ENCODE measurements around the gene TEX2.

The TEX2 gene

DNA sequence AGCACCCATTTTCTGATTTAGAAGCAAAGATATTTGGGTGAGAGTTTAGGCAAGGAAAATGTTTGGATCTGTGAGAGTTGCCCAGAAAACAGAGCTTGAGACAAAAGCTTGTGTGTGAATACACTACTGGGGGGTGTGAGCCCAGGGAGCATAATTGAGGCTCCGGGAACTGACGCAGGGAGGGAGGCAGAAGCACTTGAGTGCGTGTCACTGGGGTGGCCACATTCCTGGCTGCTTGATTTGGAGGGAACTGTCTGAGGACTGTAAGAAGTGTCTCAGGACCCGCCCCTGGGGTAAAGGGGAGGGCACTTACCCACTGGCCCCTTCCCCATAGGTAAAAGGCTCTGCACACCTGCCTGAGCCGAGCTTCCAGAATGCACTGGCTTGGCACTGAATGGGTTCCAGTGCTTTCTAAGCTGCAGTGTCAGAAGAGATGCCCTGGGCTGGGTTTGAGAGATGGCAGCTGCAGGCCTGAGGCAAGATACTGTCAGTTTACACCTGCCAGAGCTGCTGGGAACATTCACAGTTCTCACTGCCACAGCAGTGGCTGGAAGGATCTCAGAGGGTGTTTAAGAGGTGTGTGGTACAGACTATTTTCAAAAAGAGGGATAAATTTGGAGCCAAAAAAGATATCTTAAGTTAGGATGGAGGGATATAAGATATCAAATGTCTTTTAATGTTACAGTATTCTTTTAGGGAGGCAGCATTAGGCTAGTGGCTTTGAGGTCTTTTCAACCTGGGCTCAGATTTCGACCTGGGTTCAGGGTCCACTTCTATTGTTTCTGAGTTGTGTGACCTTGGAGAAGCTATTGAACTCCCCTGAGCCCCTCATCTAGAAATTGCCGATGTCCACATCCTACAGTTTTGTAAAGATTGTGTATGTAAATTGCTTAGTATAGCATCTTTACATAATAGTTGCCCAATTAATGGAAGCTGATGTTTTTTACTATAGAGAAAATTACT lies 6.9 kb upstream of the TEX2 start:
- ATAC-seq (no peak), DNase-seq (no peak)

DNA sequence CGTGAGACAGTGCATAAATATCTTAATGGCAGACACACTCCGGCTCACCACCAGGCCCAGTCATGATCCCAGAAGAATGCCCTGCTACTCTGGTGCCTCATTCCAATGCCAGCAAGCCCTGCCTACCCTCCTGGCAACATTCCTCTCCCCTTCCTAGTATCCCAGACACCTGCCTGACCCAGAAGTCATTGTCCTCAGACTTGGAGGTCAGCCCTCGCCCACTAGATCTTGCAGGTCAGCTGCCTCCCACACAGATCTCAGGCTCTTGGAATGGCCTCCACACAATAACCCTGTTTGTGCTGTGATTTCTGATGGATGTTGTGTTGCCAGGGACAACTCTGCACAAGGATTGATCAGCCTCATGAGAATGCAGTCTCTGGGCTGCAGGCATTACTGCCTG lies 1.8 kb upstream of the TEX2 start:
- ATAC-seq (no peak), DNase-seq (no peak)

DNA sequence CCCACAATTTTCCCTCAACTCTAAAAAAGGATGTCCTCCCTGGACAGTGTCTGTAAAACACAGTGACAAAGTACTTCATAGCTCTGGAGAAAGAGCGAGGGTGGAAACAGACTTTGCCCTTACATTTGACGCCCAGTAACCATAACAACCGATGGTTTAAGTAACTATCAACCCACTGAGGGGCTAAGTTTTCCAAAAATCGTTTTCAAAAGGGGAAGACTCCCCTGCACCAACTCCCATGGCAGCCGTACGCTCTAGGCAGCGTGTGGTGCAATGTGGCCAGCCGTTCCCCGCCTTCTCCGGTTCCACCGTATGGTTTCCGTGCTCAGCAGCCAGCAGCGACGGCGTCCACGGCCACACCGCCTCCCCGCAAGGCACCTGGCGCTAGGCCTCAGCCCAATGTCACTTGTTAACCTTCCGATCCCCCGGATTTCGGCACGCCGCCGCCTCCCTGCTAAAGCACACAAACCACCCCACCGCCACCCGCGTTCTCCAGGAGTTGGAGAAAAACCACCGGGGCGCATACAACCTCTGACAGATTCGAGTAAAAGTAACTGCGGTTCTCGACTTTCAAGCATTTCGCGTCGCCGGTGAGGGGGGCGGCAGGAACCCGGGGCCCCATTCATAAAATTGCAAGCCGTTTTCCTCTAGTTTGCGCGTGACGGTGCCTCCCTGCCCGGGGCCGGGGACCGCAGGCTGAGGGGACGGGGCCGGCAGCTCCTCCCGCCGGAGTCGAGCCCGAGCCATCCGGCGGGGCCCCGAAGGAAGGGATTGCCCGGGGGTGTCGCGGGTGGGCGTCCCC lies 661 bp downstream of the TEX2 start:
- DNase-seq, result peak; percentile 64

DNA sequence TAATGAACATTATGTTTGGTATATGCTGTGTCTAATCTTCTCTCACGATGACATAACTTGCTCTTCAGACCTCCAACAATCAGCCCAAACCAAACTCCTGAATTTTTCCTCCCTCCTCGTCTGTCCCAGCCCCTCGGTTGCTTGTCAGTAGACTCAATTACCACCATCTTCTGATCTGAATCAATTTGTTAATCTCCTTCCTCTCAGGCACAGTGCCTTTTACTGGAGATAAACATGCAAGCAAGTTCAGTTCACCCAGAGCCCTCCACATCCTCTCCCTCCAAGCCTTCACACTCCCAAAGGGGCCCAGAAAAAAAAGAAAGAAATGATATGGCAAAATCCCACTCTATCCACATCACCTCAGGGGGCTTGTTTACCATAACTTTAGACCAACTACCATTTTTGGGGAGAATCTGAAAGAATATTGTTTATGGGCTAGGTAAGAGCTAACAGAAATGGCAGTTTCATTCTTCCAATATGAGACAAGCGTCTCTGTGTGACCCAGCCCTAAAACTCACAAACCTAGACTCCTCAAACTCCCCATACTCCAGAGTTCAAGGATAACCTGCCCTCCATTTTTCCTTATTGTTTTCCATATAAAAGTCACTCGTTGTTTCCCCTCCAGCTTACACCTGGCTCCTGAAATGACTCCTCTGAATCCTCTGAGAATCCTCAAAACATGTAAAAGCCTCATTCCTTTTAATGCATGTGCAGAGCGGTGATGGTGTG lies 1.5 kb downstream of the TEX2 start:
- no peak for DNase-seq
- no peak for ATAC-seq

More for the DNA sequence above, 661 bp downstream of the TEX2 start:
- ATAC-seq, result peak; percentile 21

DNA sequence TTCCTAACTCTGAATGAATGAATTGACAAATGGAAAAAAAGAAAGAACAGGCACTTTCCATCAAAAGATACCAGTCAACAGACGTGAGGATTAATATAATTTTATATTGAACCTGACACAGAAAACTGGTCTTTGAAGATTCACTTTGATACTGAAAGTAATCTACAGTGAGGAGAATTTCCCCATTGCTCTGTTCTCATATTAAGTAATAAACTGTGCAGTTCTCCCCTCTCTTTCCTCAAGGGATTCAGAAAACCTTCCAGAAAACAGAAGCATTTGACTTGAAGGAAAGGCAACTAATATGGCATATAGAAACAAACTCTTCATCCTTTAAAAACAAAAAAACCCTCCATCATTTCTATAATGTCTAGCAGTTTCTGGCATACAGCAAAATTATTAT lies 2.2 kb downstream of the TEX2 start:
- no peak for DNase-seq

DNA sequence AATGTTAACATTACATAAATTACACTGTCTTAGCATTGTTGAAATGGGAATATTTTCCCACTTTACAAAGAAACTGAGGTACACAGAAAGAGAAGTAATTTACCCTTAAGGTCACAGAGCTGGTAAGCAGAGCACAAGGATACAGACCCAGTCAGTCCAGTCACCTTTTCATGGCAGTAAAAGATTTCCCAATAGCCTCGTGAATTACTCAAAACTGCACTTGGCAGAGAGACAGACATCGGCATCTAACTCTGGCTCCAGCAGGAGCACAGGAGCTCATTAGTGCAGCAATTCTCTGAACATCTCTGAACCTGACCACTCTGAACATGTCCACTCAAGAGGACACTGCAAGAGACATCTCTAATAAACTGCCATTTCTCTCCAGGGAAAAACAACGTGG lies 3.1 kb downstream of the TEX2 start:
- ATAC-seq (no peak), DNase-seq (no peak)

More for the DNA sequence above, 2.2 kb downstream of the TEX2 start:
- no peak for ATAC-seq

DNA sequence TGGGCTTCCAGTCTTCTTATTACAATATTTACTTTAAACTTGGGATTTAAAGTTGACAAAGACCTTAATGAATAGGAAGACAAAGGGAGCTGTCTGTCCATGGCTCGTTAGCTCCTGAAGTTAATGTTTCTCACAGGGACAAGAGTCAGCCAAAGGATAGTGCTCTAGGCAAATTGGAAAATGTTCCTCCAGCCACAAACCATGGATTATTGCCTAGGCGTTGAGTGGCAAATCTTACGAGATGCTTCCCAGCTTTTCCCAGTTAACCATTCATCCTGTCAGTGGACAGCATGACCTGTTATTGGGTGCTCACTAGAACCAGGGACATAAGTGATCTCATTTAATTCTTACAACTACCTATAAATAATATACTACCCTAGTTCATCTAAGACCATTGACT lies 3.6 kb downstream of the TEX2 start:
- ATAC-seq (no peak), DNase-seq (no peak)

DNA sequence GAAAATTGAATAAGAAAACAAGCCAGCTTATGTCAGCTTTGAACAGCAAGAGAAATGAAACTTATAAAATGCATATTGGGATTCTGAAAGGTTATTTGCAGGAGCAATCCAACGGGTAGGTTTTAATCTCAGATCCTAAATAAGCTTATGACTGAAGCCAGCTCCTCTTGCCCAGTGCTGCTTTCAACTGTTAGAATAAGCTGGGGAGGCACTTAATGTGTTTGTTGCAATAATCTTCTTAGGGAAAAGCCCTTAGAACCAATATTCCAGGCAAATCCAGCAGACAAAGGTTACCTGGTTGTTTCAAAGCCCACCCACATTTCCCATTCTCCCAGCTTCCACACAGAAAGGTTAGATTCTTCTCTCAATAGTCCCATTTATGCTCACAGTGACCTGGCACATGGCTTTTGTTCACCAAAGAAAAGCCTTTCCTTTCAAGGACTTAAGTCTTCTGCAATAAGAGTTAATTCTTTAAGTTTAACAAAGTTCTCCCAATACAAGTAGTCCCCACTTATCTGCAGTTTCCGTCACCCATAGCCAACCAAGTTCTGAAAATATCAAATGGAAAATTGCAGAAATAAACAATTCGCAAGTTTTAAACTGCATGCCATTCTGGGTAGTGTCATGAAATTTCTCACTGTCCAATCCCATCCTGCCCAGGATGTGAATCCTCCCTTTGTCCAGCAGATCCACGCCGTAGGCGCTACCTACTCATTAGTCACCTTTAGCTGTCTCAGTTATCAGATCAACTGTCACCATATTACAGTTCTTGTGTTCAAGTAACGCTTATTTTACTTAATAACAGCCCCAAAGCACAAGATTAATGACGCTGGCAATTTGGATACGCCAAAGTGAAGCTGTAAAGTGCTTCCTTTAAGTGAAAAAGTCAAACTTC lies 5.9 kb downstream of the TEX2 start:
- no peak for ATAC-seq
- DNase-seq, result no peak

DNA sequence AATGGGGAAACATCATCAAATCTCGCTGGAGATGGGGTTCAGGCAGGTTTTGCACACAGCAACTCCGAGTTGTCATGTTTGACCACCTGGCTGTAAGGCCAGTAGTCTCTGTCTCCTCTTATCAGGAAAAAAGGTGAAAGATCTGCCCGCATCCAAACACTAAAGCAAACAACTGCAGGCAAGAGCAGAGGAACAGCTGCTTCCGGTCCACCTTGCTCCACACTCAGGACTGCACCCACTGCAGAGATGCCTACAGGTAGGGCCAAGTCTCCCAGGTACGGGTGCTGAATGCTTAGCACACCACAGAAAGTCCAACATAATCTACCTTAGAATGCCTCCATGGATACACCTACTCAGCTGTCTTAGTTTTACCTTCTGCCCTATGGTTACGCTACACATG lies 7.3 kb downstream of the TEX2 start:
- DNase-seq (no peak), ATAC-seq (no peak)

DNA sequence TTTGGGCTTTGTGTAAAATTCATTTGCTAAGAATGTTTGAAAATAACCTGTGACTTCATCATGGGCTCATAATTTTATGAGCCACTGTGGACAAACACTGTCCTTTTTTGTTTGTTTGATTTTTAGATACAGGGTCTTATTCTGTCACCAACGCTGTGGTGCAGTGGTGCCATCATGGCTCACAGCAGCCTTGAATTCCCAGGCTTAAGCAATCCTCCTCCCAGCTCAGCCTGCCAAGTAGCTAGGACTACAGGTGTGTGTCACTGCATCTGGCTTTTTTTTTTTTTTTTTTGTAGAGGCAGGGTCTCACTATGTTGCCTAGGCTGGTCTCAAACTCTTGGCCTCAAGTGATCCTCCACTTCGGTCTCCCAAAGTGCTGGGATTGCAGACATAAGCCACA lies 8.3 kb downstream of the TEX2 start:
- ATAC-seq (no peak), DNase-seq (no peak)

DNA sequence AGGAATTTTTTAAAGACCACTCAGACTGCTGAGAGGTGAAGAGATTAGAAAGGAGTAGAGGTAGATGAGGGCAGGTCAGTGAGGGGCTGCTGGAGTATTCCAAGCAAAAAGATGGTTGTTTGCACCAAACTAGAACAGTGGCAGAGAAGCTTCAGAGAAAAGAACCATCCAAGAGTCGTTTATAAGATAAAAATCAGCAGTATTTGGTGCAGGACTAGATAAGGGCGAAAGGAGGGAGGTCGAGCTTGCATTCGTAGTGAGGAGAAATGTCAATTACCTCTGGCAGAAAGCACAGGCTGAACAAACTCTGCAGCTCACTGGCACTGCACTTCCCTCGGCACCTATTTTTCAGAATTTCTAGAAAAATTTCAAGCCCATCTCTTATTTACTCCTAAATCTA lies 9.6 kb downstream of the TEX2 start:
- DNase-seq, result no peak
- no peak for ATAC-seq

DNA sequence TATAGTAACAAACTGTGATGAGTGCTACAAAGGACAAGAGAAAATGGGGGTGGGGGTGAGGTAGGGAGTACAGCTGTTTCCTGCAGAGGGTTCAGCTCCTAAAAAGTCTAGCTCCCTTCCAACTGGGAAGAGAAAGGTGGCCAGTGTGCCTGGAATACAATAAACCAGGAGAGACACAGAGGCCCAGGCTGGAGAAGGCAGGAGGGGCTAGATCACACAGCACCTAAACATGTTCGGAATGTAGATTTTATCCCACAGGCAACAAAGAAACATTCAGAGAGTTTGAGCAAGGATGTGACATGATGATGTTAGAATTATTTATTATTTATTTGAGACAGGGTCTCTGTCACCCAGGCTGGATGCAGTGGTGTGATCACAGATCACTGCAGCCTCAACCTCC lies 10.2 kb downstream of the TEX2 start:
- no peak for DNase-seq
- no peak for ATAC-seq

DNA sequence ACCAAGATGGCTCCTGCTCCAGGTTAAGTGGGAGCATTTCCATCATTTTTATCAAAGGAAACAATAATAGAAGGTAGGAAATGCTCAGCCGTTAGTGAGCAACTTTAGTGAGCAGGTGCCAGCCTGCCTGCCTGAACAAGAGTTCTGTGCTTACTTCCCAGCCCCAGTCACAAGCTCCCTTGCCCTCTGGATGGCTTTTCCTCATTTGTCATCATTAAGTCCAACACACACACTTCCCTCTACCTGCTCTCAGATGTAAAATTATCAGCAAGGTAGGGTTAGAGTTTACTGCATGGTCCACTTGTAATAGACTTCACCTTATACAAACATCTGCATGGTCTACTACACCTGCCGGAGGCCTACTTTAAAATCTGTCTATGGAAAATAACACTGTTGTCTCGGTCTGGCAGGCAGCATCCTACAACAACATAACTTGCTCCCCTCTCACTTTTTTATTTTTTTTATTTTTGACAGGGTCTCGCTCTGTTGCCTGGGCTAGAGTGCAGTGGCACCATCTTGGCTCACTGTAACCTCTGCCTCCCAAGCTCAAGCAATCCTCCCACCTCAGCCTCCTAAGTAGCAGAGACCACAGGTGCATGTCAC lies 12.7 kb downstream of the TEX2 start:
- ATAC-seq, result no peak
- no peak for DNase-seq

DNA sequence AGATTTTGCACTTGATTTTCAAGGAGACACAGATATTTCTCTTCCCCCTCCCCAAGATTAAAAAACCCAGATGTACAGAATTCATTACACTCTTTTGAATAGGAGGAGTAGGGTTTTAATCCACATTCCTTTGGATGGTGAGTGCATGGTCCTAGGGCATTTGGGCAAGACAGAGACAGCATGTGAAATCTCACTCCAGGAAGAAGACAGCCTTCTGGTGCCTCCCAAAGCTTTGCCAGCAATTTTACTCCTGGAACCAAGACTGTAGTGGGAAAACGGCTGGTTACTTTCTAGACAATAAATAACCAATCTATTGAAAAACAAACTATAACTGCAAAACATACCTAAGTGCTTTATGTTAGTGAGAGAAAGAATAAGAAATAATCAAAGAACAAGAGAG lies 15.2 kb downstream of the TEX2 start:
- DNase-seq, result no peak
- ATAC-seq, result no peak

DNA sequence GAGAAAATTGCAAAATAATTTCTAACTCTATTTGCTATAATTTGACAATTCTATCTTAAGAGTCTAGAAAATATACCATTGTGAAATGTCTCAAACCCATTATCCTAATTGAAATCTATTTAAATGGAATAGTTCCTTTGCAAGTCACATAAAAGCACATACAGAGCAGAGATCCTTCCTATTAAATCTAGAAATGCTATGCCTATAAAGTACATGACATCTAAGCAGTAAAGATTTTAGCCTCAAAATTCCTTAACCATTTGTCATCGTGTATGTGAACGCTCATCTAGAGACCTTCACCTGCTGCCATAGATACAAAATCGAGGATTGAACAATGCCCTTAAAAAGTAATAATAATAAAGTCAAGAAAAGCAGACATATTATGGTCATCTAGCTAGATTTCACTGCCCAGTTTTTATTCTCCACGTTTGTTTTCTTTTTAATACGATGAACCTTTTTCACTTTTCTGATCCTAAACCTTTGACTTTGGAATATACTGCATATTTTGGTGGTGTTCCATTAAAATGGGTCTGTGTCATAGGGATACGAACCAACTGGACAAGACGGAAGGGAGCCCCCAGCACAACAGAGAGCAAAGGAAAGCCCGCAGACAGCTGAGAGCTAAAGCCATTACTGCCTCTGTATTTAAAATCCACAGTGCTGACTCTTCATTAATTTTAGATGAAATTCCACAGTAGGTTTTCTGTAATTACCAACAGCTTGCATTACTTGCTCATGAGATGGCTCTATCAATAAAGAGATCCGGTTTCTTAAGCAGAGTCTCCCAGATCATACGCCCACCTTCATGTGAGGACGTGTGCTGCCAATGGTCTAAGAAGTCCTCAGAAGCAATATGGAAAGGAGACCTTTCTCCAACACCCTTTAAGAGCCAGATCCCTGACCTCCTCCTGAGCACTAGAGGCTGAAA lies 17.6 kb downstream of the TEX2 start:
- DNase-seq (no peak), ATAC-seq (no peak)

DNA sequence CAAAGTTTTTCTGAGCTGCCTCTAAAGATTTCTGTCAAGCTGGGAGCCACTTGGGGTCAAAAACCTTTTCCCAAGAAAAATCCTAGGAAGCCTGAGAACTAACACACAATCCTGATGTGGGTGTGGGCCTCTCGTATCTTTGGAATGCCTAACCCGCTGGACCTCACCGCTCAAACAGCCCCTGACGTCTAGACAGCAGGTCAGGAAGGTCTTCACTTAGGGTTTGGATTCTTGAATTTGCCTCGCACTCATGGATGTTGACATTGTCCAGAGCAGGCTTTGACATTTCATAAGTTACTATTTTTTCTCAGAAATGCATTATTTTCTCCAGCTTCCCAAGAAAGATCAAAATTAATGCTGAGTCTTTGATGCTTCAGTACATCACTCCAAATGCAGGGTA lies 18.9 kb downstream of the TEX2 start:
- ATAC-seq (no peak), DNase-seq (no peak)

DNA sequence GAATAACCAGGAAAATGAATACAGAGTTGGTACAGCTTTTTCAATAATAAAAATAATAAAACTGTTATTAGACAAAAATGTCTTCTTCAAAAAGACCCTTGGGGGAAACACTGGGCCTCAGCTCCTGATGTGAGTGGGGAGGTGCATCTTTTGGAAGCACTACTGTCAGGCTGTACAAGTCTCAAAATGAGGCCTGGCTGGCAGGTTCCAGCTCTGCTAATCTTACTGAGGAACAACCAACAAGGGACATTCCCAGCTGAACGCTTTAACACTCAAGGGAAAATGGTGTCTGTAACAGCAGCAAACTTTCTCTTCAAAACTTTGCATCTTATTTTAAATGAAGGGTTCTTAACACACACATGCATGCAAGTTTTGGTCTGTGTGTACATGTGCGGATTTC lies 19.7 kb downstream of the TEX2 start:
- DNase-seq (no peak), ATAC-seq (no peak)

DNA sequence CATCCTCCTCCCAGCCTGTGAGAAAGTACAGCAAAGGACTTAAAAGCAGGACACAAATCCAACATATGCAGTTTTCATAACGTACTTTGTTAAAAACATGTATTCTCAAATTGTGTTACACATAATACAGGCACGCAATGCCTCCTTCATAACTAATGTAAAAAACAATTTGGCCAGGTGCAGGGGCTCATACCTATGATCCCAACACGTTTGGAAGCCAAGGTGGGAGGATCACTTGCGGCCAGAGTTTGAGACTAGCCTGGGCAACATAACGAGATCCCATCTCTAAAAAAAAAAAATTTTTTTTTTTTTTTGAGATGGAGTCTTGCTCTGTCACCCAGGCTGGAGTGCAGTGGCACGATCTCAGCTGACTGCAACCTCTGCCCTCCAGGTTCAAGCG lies 20.4 kb downstream of the TEX2 start:
- ATAC-seq (no peak), DNase-seq (no peak)

DNA sequence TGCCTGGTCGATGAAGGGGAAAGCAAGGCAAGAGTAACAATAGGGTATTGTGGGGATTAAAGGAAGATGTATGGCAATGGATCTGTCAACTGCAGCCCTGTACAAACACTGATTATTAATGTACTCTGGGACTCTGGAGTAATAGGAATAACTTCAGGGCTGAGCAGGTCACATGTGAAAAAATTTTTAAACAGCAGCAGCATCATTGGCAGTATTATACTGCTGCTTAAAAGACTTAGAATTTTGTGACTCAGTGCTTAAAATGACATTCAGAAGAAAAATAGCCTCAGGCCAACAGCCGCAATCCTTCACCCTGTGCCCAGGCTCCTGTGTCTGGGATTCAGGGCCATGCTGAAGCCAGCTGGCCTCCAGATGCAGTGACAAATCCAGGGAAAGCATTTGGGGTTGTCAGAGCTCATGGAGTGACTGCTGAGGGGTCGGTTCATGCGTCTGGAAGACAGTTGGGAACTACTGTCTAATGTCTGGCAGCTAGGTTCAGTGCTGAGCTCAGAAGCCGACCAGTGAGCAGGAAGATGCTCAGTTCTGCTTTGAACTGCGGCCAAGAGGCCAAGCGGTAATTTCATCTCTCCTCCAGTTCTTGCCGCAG lies 22.2 kb downstream of the TEX2 start:
- DNase-seq, result no peak

DNA sequence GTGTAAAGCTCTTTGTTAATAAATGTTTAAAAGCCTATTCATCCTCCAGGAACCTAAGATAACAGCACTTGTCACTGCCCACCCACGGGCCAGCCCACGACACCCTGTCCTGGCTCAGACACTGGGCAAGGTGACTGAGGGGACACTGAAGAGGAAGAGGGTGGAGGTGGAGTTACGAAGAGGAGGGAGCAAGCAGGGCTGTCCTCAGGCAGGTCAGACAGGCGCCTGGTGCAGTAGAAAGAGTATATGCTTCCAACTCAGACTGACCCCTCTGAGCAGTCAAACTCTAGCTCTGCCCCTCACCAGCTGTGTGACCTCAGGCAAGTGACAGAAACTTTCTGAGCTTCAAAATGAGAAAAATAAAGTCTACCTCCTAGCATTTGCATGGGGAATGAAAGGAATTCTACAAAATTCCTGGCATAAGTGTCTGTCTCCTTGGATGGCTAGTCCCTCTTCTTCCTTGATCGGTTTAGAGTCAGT lies 22.8 kb downstream of the TEX2 start:
- no peak for DNase-seq
- no peak for ATAC-seq

More for the DNA sequence above, 22.2 kb downstream of the TEX2 start:
- ATAC-seq, result no peak
